ENCODE measurements around the gene INS.

Gene INS
- total RNA-seq: 0 reads per million in 4 donors

DNA sequence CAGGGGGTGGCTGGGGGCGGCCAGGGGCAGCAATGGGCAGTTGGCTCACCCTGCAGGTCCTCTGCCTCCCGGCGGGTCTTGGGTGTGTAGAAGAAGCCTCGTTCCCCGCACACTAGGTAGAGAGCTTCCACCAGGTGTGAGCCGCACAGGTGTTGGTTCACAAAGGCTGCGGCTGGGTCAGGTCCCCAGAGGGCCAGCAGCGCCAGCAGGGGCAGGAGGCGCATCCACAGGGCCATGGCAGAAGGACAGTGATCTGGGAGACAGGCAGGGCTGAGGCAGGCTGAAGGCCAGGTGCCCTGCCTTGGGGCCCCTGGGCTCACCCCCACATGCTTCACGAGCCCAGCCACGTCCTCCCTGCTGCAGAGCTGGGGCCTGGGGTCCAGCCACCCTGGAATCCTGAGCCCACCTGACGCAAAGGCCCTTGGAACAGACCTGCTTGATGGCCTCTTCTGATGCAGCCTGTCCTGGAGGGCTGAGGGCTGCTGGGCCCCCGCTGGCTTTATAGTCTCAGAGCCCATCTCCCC lies at the start of gene INS:
TSS of gene INS (minus strand) at position 474 of the 524 bp plus-strand sequence. CDS start at position 236, 238 bp downstream.
- DNase-seq: no peak

DNA sequence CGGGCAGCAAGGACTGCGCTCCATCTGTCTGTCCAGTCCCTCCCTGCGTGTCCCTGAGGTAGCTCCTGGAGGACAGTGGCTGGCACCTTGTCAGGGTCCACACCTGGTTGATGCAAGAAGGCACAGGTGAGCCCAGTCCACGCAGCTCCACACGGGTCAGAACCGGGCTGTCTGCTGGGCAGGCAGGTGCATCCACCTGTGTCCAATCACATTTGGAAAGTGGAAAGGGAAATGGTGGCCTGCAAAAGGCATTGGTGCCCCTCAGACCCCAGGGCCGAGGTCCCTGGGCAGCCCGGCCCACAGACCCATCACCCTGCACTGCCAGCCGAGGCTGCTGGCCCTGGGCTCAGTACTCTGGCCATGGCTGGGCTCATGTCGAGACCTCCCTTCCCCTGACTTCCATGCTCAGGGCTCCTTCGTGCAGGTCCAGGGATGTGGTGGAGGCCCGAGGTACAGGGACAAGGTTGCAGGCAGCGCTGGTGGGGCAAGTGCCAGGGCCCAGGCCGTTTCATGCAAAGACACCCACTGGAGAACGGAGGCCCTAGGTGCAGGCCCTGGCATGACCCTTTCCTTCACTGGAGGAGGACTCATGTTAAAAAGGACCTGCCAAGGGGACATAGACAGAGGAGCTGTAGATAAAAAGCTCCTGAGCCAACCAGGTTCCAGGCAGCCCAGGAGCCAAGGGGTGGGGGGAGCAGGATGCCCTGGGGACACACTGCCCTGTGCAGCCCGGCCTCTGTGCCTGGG lies 49.5 kb upstream of the INS start:
- no peak for DNase-seq

GRCh38 chr11:2209900-2210321 lies 48.9 kb upstream of the INS start:
- no peak for DNase-seq

DNA sequence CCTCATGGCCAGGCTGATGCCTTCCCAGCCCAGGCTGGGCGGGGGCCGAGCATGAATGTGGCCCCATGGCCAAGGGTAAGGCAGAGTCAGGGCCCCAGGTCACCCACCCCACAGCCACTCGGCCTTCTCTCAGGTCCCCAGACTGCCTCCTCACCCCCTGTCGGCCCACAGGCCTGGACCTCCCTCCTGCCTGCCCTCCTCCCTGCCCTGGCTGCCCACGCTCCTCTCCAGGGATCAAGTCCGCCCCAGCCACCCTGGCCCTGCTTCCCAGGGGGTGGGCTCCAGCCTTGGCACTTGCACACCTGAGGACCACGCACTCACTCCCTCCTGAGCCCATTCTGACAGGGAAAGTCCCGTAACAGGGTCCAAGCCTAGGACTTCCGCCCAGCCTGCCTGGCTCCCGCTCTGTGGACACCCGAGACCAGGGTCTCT lies 48.4 kb upstream of the INS start:
- DNase-seq: no peak

- DNase-seq: no peak
Observed at GRCh38 chr11:2208691-2209369, 47.8 kb upstream of the INS start.

DNA sequence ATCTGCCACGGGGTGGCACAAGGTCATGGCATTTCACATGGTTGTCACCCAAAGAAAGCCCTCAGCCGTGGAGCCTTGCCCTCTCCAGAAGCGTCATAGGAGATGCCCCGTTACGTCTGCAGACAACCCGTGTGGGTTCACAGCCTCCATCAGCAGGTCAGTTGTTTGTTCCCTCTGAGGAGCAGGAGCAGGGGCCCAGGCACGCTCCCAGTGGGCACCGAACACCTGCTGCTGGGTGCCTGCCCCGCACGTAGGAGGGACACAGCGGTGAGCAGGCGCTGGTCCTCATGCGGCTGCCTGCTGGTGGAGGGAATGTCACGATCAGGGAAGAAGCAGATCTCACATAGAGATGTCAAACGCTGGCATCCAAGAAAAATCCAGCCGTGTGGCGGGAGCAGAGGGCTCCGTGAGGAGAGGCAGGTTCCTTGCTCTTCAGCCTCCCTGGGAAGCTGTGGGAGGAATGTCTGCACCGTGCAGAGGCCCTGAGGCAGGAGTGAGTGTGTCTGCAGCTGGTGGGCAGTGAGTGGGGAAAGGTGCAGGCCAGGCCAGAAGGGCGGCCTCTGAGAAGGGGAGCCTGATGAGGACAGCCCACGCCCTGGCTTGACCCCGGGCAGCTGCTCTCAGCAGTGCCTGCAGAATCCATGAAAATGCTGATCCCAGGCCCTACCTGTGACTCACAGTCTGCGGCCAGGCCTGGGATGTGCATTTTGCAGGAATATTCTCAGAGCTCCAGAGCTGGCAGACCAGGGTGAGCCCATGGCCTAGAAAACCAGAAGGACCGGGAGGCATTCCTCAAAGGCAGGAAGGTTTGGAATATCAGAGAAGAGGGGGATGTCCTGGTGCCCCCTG lies 47.0 kb upstream of the INS start:
- DNase-seq: no peak

- no peak for DNase-seq
Observed at GRCh38 chr11:2207212-2207611, 46.2 kb upstream of the INS start.

DNA sequence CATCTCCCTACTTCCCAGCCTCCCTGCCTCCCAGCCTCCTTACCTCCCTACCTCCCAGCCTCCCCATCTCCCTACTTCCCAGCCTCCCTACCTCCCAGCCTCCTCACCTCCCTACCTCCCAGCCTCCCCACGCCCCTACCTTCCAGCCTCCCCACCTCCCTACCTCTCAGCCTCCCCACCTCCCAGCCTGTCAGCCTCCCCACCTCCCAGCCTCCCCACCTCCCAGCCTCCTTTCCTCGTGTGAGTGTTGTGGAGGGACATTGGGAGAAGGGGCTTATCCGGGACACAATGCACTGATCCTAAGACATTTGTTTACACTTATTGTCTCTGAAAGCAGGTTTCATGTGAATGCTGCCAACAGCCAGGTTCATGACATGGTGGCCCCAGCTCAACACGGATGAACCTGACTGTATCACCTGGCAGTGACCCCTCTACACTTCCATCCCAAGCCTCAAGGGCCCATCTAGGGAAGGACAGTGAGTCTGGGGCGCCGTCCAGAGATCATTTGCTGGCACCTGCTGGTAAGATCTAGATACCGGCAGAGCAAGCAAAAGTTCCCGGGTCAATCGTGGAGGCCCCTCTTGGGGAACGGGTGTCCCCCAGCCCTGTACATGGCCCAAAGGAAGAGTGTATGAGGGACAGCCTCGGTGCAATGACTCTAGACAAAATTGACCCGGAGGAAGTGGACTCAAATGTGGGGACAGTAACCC lies 45.1 kb upstream of the INS start:
- DNase-seq: peak in 1 of 5 donors; percentile 2

GRCh38 chr11:2205214-2205720 lies 44.3 kb upstream of the INS start:
- peak in 1 of 5 donors; percentile 5 for DNase-seq

GRCh38 chr11:2204361-2205213 lies 43.6 kb upstream of the INS start:
- DNase-seq: peak in 1 of 5 donors; percentile 11

- DNase-seq: peak in 1 of 5 donors; percentile 5
Observed at GRCh38 chr11:2203440-2204259, 42.6 kb upstream of the INS start.

- DNase-seq: peak in 1 of 5 donors; percentile 5
Observed at GRCh38 chr11:2202900-2203439, 42.0 kb upstream of the INS start.

- DNase-seq: no peak
Observed at GRCh38 chr11:2202071-2202899, 41.3 kb upstream of the INS start.

DNA sequence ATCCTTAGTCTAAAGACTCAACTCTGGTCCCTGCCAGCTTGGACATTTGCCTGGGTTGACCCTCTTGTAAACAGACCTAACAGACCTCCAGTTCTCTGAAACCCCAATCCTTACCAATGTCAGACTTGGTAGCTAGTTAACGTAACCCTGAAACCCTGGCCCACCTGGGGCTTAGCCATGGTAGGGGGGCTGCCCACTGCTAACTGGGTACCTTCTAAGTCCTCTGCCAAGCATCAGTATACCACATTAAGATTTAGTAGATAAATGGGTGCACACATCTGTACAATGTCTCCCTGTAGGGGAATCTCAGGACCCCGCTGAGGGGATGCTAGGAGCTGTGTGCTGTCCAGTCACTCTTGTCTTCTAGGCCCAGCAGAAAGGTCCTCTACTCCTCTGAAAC lies 40.5 kb upstream of the INS start:
- DNase-seq: no peak

GRCh38 chr11:2200957-2201519 lies 40.0 kb upstream of the INS start:
- DNase-seq: no peak

DNA sequence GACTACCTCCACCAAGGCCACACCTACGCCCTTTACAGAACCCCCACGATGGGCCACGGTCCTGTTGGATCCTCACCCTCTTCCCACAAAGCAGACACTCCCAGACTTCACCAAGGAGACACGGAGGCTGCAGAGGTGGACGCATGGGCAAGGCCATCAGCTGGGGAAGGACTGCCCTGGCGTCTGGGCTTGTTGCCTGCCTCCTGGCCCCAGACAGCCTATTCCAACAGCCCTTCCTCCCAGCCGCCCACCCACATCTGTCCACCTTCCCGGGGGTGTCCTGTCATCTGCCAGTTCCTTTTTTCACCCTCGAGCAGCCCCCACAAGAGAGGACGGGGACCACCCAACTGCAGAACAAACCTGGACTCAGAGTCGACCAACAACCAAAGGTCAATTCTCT lies 39.5 kb upstream of the INS start:
- no peak for DNase-seq

DNA sequence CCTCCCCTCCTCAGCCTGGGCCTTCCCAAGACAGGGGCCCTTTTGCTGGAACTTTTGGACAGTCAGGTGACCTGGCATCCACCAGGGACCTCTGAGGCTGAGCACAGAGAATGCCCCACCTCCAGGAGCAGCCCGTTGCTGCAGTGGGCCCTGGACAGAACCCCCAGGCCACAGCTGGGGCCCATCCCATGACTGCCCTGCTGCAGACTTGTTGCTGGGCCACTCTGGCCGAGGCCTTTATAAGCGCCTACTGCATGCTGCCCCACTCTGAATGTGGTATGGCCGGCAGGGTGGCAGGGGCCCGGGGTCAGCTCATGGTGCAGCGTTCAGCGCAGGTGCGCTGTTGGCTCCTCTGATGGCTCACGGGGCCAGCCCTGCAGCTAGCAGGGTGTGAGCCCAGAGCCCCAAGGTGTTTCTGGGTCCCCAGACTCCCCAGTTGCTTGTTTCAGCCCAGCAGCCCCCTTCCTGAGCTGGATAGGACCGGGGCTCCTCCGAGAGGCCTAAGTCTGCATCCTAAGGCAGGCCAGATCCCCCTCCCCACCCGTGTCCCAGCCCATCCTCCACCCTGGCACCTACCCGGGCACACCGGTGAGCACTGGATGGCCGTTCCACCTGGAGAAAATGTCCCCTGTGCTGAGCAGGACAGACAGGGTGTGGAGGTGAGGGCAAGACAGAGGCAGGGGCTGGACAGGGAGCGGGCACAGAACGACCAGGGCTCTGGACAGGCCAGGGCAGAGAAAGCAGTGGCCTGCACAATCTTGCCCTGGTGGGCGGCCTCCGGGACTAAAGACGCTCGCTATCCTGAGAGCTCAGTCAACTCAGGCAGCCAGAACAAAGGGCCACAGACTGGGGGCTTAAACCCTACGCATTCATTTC lies 38.7 kb upstream of the INS start:
- no peak for DNase-seq

Data from T-helper 1 cell (primary cell).